ENCODE results near the gene EHBP1. TPM values are rescaled to one million over a fixed set of nuclear protein-coding genes. Genes with fewer than 3 reads are reported as not detected.

EHBP1 gene
- total and polyA plus RNA-seq, 2 experiments from 2014 or later, result 27.2 to 47.9 TPM

DNA sequence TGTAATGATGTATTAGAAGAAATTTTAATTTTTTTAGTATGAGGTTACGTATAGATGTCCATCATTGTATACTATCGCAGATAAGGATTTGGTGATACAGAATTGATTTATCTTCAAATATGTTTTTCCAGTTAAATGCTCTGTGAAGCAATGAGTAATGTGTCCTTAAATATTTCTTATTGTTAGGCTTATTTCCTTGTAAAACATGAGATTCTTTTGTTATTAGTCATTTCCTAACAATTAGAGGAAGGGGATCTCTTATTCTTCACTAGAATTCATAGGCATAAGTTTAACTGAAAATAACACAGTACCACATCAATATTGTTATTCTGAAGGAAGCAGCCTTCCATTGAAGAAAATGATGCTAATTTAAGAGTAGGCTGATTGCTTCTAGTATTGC lies 329.7 kb downstream of the EHBP1 start:
- peaks cover 14% of the 10 kb centered on the region for H3K4me1 ChIP-seq (ENCODE audit: insufficient read depth)
- H3K9me3 Mint-ChIP-seq, result no peaks in the 10 kb centered on the region
- H3K27me3 Mint-ChIP-seq (ENCODE audit: insufficient read depth, low read depth, poor library complexity), result peaks cover 2% of the 10 kb centered on the region
- no peaks in the 10 kb centered on the region for H3K36me3 ChIP-seq (ENCODE audit: insufficient read depth)
- H3K4me1 Mint-ChIP-seq, result peaks cover 9% of the 10 kb centered on the region; the same call in 2 of the 3 replicates
- H3K36me3 Mint-ChIP-seq (ENCODE audit: low read depth), result no peaks in the 10 kb centered on the region
- TF ChIP-seq NANOG (IDR thresholded peaks at IDR 0.05; ENCODE audit: borderline replicate concordance), result no peak
- TF ChIP-seq, protein P1, sequence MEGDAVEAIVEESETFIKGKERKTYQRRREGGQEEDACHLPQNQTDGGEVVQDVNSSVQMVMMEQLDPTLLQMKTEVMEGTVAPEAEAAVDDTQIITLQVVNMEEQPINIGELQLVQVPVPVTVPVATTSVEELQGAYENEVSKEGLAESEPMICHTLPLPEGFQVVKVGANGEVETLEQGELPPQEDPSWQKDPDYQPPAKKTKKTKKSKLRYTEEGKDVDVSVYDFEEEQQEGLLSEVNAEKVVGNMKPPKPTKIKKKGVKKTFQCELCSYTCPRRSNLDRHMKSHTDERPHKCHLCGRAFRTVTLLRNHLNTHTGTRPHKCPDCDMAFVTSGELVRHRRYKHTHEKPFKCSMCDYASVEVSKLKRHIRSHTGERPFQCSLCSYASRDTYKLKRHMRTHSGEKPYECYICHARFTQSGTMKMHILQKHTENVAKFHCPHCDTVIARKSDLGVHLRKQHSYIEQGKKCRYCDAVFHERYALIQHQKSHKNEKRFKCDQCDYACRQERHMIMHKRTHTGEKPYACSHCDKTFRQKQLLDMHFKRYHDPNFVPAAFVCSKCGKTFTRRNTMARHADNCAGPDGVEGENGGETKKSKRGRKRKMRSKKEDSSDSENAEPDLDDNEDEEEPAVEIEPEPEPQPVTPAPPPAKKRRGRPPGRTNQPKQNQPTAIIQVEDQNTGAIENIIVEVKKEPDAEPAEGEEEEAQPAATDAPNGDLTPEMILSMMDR (conservative IDR thresholded peaks at IDR 0.05; ENCODE audit: low read depth in 2 of 2), result no peak
- TF ChIP-seq STAT1 (IDR thresholded peaks at IDR 0.05; ENCODE audit: unreplicated experiment), result no peak
- no peak for TF ChIP-seq EZH2phosphoT487 (IDR thresholded peaks at IDR 0.05; ENCODE audit: unreplicated experiment)
- TF ChIP-seq, protein P2, sequence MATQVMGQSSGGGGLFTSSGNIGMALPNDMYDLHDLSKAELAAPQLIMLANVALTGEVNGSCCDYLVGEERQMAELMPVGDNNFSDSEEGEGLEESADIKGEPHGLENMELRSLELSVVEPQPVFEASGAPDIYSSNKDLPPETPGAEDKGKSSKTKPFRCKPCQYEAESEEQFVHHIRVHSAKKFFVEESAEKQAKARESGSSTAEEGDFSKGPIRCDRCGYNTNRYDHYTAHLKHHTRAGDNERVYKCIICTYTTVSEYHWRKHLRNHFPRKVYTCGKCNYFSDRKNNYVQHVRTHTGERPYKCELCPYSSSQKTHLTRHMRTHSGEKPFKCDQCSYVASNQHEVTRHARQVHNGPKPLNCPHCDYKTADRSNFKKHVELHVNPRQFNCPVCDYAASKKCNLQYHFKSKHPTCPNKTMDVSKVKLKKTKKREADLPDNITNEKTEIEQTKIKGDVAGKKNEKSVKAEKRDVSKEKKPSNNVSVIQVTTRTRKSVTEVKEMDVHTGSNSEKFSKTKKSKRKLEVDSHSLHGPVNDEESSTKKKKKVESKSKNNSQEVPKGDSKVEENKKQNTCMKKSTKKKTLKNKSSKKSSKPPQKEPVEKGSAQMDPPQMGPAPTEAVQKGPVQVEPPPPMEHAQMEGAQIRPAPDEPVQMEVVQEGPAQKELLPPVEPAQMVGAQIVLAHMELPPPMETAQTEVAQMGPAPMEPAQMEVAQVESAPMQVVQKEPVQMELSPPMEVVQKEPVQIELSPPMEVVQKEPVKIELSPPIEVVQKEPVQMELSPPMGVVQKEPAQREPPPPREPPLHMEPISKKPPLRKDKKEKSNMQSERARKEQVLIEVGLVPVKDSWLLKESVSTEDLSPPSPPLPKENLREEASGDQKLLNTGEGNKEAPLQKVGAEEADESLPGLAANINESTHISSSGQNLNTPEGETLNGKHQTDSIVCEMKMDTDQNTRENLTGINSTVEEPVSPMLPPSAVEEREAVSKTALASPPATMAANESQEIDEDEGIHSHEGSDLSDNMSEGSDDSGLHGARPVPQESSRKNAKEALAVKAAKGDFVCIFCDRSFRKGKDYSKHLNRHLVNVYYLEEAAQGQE (IDR thresholded peaks at IDR 0.05; ENCODE audit: unreplicated experiment), result no peak
- no peak for TF ChIP-seq ZNF114 (CRISPR knock-in tag; IDR thresholded peaks at IDR 0.05)
- TF ChIP-seq POLR2AphosphoS5 (IDR thresholded peaks at IDR 0.05; ENCODE audit: low read depth), result no peak
- TF ChIP-seq, protein P3, sequence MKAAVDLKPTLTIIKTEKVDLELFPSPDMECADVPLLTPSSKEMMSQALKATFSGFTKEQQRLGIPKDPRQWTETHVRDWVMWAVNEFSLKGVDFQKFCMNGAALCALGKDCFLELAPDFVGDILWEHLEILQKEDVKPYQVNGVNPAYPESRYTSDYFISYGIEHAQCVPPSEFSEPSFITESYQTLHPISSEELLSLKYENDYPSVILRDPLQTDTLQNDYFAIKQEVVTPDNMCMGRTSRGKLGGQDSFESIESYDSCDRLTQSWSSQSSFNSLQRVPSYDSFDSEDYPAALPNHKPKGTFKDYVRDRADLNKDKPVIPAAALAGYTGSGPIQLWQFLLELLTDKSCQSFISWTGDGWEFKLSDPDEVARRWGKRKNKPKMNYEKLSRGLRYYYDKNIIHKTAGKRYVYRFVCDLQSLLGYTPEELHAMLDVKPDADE (IDR thresholded peaks at IDR 0.05), result no peak
- TF ChIP-seq CREB1 (CRISPR knock-in tag; IDR thresholded peaks at IDR 0.05; ENCODE audit: low read depth), result no peak
- no peak for TF ChIP-seq EZH2 (IDR thresholded peaks at IDR 0.05; ENCODE audit: low read depth, unreplicated experiment)
- no peak for TF ChIP-seq ZNF331 (CRISPR knock-in tag; IDR thresholded peaks at IDR 0.05; ENCODE audit: low read depth)
- TF ChIP-seq, protein P4, sequence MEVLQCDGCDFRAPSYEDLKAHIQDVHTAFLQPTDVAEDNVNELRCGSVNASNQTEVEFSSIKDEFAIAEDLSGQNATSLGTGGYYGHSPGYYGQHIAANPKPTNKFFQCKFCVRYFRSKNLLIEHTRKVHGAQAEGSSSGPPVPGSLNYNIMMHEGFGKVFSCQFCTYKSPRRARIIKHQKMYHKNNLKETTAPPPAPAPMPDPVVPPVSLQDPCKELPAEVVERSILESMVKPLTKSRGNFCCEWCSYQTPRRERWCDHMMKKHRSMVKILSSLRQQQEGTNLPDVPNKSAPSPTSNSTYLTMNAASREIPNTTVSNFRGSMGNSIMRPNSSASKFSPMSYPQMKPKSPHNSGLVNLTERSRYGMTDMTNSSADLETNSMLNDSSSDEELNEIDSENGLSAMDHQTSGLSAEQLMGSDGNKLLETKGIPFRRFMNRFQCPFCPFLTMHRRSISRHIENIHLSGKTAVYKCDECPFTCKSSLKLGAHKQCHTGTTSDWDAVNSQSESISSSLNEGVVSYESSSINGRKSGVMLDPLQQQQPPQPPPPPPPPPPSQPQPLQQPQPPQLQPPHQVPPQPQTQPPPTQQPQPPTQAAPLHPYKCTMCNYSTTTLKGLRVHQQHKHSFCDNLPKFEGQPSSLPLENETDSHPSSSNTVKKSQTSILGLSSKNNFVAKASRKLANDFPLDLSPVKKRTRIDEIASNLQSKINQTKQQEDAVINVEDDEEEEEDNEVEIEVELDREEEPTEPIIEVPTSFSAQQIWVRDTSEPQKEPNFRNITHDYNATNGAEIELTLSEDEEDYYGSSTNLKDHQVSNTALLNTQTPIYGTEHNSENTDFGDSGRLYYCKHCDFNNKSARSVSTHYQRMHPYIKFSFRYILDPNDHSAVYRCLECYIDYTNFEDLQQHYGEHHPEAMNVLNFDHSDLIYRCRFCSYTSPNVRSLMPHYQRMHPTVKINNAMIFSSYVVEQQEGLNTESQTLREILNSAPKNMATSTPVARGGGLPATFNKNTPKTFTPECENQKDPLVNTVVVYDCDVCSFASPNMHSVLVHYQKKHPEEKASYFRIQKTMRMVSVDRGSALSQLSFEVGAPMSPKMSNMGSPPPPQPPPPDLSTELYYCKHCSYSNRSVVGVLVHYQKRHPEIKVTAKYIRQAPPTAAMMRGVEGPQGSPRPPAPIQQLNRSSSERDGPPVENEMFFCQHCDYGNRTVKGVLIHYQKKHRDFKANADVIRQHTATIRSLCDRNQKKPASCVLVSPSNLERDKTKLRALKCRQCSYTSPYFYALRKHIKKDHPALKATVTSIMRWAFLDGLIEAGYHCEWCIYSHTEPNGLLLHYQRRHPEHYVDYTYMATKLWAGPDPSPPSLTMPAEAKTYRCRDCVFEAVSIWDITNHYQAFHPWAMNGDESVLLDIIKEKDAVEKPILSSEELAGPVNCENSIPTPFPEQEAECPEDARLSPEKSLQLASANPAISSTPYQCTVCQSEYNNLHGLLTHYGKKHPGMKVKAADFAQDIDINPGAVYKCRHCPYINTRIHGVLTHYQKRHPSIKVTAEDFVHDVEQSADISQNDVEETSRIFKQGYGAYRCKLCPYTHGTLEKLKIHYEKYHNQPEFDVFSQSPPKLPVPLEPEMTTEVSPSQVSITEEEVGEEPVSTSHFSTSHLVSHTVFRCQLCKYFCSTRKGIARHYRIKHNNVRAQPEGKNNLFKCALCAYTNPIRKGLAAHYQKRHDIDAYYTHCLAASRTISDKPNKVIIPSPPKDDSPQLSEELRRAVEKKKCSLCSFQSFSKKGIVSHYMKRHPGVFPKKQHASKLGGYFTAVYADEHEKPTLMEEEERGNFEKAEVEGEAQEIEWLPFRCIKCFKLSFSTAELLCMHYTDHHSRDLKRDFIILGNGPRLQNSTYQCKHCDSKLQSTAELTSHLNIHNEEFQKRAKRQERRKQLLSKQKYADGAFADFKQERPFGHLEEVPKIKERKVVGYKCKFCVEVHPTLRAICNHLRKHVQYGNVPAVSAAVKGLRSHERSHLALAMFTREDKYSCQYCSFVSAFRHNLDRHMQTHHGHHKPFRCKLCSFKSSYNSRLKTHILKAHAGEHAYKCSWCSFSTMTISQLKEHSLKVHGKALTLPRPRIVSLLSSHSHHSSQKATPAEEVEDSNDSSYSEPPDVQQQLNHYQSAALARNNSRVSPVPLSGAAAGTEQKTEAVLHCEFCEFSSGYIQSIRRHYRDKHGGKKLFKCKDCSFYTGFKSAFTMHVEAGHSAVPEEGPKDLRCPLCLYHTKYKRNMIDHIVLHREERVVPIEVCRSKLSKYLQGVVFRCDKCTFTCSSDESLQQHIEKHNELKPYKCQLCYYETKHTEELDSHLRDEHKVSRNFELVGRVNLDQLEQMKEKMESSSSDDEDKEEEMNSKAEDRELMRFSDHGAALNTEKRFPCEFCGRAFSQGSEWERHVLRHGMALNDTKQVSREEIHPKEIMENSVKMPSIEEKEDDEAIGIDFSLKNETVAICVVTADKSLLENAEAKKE (CRISPR knock-in tag; IDR thresholded peaks at IDR 0.05), result no peak
- no peak for TF ChIP-seq JUNB (IDR thresholded peaks at IDR 0.05; ENCODE audit: unreplicated experiment)
- ATAC-seq (no peak), DNase-seq (ENCODE audit: low spot score) (no peak)
- H3K79me2 ChIP-seq (replicated peaks; ENCODE audit: insufficient read depth), result no peaks in the 10 kb centered on the region
- H3K9me2 ChIP-seq (ENCODE audit: insufficient read depth), result no peaks in the 10 kb centered on the region
- no peak overlapping the region for H3K4me3 ChIP-seq
- no peak overlapping the region for H3K27ac Mint-ChIP-seq
- no peaks in the 10 kb centered on the region for H4K20me1 ChIP-seq (replicated peaks; ENCODE audit: insufficient read depth)
- H3K4me2 ChIP-seq, result no peak overlapping the region
- no peaks in the 10 kb centered on the region for H3K27me3 ChIP-seq (ENCODE audit: insufficient read depth)
- H3K4me3 Mint-ChIP-seq, result no peak overlapping the region
- no peak overlapping the region for H3K27ac ChIP-seq (ENCODE audit: low read depth)
- no peak overlapping the region for H2AFZ ChIP-seq
- H3F3A ChIP-seq (replicated peaks; ENCODE audit: low read depth), result no peaks in the 10 kb centered on the region

Measured in GM23338 (cell line).